Suprapubic skin (tissue), 4 donors: ENCODE data around the gene UFSP1. TPM values are rescaled to one million over a fixed set of nuclear protein-coding genes. Genes with fewer than 3 reads are reported as not detected.
"Not testable (repeated sequence)": the region's sequence is repeated elsewhere in the genome, so short reads cannot be mapped to it uniquely, and the experiment has no call there.

ENCODE experiments used
- DNase-seq, 2 donors: peaks; one replicate each; pipeline ENCODE4 v3.0.0-alpha.2; 2019; ENCODE audit warnings: low spot score in 2 of 2
- H3K27ac ChIP-seq: fragments of 200-600 bp; sonication (generic); one replicate; pipeline ENCODE4 v1.5.1; 2019
- H3K27me3 ChIP-seq: fragments of 200-600 bp; sonication (generic); one replicate; pipeline ENCODE4 v1.5.1; 2019
- H3K36me3 ChIP-seq: fragments of 200-600 bp; sonication (generic); one replicate; pipeline ENCODE4 v1.5.1; 2019
- H3K4me1 ChIP-seq: fragments of 200-600 bp; sonication (generic); one replicate; pipeline ENCODE4 v1.5.1; 2019
- H3K4me3 ChIP-seq: fragments of 200-600 bp; sonication (generic); one replicate; pipeline ENCODE4 v1.5.1; 2019; ENCODE audit warnings: mild to moderate bottlenecking
- H3K9me3 ChIP-seq: fragments of 200-600 bp; sonication (generic); one replicate; pipeline ENCODE4 v1.5.1; 2019
- CTCF ChIP-seq, 2 donors: fragments of 200-600 bp in 1 of 2; fragments of 450-650 bp in 1 of 2; sonication (generic) in 1 of 2; IDR thresholded peaks; one replicate each; pipeline ENCODE4 v1.5.1; 2016 to 2019; ENCODE audit warnings: antibody characterized with exemption in 2 of 2, mild to moderate bottlenecking in 1 of 2, moderate library complexity in 1 of 2
- EP300 ChIP-seq: sonication (generic); formaldehyde crosslinking; IDR thresholded peaks from one replicate; pipeline ENCODE4 v1.6.1; 2017; ENCODE audit warnings: antibody characterized with exemption
- POLR2A ChIP-seq, 2 donors: fragments of 450-650 bp; IDR thresholded peaks; one replicate each; pipeline ENCODE4 v1.6.1; 2017; ENCODE audit warnings: antibody characterized with exemption in 2 of 2, mild to moderate bottlenecking in 2 of 2, moderate library complexity in 2 of 2
- POLR2AphosphoS5 ChIP-seq, 3 donors: sonication (generic); formaldehyde crosslinking; IDR thresholded peaks; one replicate each; pipeline ENCODE4 v1.6.1; 2017; ENCODE audit warnings: antibody characterized with exemption in 3 of 3
- WGBS: methylation state at CpG from one replicate; pipeline ENCODE4 v1.1.5; 2018; 5-methylcytosine and 5-hydroxymethylcytosine counted together
- total RNA-seq, 4 donors: library from RNA; depleted of rRNA; stranded (reverse); fragments of >200 nt; gene quantifications; one replicate each; pipeline ENCODE4 v1.1.0, GENCODE V29; 2016

The UFSP1 gene
- total RNA-seq = 1 to 10 TPM; 1.1 to 2.3 (median 1.7) TPM

DNA sequence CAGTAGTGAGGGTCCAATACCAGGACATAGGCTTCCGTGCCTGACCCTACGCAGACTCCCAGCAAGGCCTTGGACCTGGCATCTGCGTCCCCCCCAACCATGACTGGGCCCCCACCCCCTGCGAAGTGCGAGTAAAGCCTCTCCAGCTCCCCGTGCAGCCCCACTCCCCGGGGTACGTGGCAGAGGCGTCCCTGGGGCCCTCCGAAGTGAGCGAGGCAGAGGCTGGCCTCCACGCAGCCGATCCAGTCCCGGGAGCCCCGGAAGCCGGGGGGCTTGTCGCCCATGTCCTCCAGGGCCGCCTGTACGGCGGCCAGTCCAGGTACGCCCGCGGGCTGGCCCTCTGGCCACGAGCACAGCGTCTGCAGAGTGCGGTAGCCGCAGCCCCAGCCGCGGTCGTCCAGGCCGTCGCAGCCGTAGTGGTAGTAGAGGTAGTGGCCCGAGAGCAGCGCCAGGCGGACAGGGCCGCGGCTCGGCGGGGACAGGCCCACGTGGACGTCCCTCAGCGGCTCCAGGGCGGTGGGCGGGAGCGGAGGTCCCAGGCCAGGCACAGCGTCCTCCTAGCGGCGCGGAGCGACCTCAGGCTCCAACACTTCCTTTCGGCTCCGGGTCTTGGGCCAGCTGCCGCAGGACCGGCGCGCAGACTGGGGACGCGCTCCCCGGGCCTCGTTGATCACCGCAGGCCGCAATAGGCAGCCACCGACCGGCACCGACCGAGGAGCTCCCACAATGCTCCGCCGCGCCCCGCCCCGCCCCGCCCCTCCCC lies at the start of gene UFSP1:
TSS of gene UFSP1 (minus strand) at position 728 of the 763 bp plus-strand sequence. CDS start at position 284, 444 bp downstream.
- Histone ChIP-seq H3K4me3 (peak within 1 kb of the TSS; percentile 67), H3K36me3 (peaks cover 44% of the 10 kb centered on the region), H3K9me3 (no peaks in the 10 kb centered on the region), H3K27me3 (no peaks in the 10 kb centered on the region), H3K4me1 (peaks cover 42% of the 10 kb centered on the region), H3K27ac (peak within 1 kb of the TSS; percentile 89)
- DNase-seq = peak in 1 of 2 donors; percentile 78
- TF ChIP-seq EP300 (no peak), POLR2A (IDR thresholded peaks at IDR 0.05) (no peak), POLR2AphosphoS5 (IDR thresholded peaks at IDR 0.05) (peak in 2 of 3 donors; percentile 8 to 61), CTCF (IDR thresholded peaks at IDR 0.05) (no peak)
- WGBS = 46% methylated on average over 3 of the region's 73 CpGs

DNA sequence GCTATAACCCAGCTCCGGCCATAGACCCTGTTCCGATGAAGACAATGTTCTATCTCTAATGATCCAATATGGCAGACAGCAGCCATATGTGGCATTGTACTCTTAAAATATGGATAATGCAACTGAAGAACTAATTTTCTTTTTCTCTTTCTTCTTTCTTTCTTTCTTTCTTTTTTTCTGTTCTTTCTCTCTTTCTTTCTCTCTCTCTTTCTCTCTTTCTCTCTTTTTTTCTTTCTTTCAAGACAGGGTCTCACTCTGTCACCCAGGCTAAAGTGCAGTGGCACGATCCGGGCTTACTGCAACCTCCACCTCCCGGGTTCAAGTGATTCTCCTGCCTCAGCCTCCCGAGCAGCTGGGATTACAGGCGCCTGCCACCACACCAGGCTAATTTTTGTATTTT lies 46.7 kb upstream of the UFSP1 start:
- H3K9me3 ChIP-seq, DNase-seq, H3K4me3 ChIP-seq, H3K27ac ChIP-seq, H3K27me3 ChIP-seq, H3K4me1 ChIP-seq, H3K36me3 ChIP-seq: not testable (repeated sequence)
- WGBS = 98% methylated on average over 7 of the region's 7 CpGs

DNA sequence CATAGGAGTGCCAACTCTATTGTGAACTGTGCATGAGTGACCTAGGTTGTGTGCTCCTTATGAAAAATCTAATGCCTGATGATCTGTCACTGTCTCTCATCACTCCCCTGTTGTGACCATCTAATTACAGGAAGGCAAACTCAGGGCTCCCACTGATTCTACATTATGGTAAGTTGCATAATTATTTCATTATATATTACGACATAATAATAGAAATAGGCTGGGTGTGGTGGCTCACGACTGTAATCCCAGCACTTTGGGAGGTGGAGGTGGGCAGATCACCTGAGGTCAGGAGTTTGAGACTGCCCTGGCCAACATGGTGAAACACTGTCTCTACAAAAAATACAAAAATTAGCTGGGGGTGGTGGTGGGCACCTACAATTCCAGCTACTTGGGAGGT lies 45.9 kb upstream of the UFSP1 start:
- not testable (repeated sequence) for H3K9me3 ChIP-seq, H3K27ac ChIP-seq, H3K4me1 ChIP-seq, H3K27me3 ChIP-seq, H3K36me3 ChIP-seq, H3K4me3 ChIP-seq, DNase-seq
- WGBS = 70% methylated on average over 2 of the region's 2 CpGs

DNA sequence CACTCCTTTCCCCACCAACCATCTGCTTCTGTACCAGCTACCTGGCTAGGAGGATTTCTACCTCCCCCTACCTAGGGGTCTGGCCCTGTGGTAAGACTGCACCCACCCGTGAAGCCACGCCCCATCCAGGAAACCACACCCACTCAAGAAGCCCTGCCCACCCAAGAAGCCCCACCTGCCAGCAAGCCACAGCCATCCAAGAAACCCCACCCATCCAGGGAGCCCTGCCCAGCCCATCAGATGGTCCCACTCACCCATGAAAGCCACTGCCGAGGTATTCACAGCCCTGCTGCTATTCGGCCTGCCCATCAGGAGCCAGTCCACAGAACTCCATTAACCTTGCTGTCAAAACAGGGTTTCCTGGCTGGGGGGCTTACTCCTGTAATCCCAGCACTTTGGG lies 44.2 kb upstream of the UFSP1 start:
- DNase-seq = no peak
- TF ChIP-seq CTCF (IDR thresholded peaks at IDR 0.05) (no peak), POLR2A (IDR thresholded peaks at IDR 0.05) (no peak), EP300 (no peak), POLR2AphosphoS5 (IDR thresholded peaks at IDR 0.05) (no peak)
- H3K4me1 ChIP-seq = no peaks in the 10 kb centered on the region
- no peaks in the 10 kb centered on the region for H3K36me3 ChIP-seq
- peaks cover 3% of the 10 kb centered on the region for H3K27me3 ChIP-seq
- WGBS = 55% methylated on average over 4 of the region's 4 CpGs
- no peak overlapping the region for H3K27ac ChIP-seq
- H3K9me3 ChIP-seq = no peaks in the 10 kb centered on the region
- H3K4me3 ChIP-seq = no peak overlapping the region

- 100% methylated on average over 1 of the region's 1 CpG for WGBS
- DNase-seq = no peak
- Histone ChIP-seq H3K36me3 (no peaks in the 10 kb centered on the region), H3K27ac (no peak overlapping the region), H3K4me1 (no peaks in the 10 kb centered on the region), H3K4me3 (no peak overlapping the region), H3K9me3 (no peaks in the 10 kb centered on the region), H3K27me3 (peaks cover 3% of the 10 kb centered on the region)
- no peak for TF ChIP-seq POLR2AphosphoS5 (IDR thresholded peaks at IDR 0.05)
- TF ChIP-seq POLR2A (IDR thresholded peaks at IDR 0.05) = no peak
- TF ChIP-seq CTCF (IDR thresholded peaks at IDR 0.05) = no peak
- no peak for TF ChIP-seq EP300
These were observed 40.3 kb upstream of the UFSP1 start for GRCh38 chr7:100929808-100930174.

- H3K36me3 ChIP-seq, H3K27me3 ChIP-seq, DNase-seq, H3K27ac ChIP-seq, H3K4me3 ChIP-seq, H3K9me3 ChIP-seq, H3K4me1 ChIP-seq: not testable (repeated sequence)
- WGBS = 57% methylated on average over 4 of the region's 4 CpGs
These were observed 34.1 kb upstream of the UFSP1 start for GRCh38 chr7:100923616-100924015.

DNA sequence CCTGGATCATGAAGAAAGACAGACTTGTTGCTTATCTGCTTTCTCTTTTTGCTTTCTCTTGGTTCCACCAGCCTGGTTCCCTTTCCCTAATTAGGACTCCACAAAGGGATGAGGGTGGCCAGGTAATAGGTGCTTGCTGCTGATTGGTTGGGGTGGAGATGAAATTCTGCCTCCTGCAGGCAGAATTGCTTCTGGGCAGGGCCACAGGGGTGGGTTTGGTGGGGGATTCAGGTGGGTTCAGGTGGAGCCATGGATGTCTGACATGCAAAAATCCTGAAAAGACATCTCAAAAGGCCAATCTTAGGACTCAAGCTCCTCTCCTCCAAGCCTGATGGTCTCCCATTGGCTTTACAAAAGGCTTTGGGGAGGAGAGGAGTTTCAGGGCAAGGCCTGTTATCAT lies 31.5 kb upstream of the UFSP1 start:
- Histone ChIP-seq H3K9me3 (no peaks in the 10 kb centered on the region), H3K4me3 (no peak overlapping the region), H3K36me3 (no peaks in the 10 kb centered on the region), H3K27ac (no peak overlapping the region), H3K27me3 (no peaks in the 10 kb centered on the region), H3K4me1 (no peaks in the 10 kb centered on the region)
- TF ChIP-seq POLR2A (IDR thresholded peaks at IDR 0.05) = no peak
- no peak for TF ChIP-seq POLR2AphosphoS5 (IDR thresholded peaks at IDR 0.05)
- TF ChIP-seq CTCF (IDR thresholded peaks at IDR 0.05) = no peak
- TF ChIP-seq EP300 = no peak
- DNase-seq = no peak

DNA sequence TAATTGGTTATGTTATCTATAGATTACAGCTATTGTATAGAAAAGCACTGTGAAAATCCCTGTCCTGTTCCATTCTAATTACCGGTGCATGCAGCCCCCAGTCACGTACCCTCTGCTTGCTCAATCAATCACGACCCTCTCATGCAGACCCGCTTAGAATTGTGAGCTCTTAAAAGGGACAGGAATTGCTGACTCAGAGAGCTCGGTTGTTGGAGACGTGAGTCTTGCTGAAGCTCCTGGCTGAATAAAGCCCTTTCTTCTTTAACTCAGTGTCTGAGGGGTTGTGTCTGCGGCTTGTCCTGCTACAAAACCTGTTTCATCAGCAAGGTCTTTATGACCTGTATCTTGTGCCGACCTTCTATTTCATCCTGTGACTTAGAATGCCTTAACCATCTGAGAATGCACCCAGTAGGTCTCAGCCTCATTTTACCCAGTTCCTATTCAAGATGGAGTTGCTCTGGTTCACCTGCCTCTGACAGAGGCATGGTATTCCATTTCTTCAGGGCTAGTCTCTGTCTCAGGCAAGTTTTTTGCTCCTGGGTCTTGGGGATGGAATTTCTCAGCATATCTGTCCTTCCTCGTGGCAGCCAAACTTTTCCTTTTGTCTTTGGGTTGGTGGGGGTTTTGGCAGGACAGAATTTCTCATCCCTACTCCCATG lies 30.4 kb upstream of the UFSP1 start:
- not testable (repeated sequence) for H3K9me3 ChIP-seq, H3K27me3 ChIP-seq, H3K4me3 ChIP-seq, H3K4me1 ChIP-seq, H3K27ac ChIP-seq, H3K36me3 ChIP-seq, DNase-seq
- 75% methylated on average over 9 of the region's 9 CpGs for WGBS

DNA sequence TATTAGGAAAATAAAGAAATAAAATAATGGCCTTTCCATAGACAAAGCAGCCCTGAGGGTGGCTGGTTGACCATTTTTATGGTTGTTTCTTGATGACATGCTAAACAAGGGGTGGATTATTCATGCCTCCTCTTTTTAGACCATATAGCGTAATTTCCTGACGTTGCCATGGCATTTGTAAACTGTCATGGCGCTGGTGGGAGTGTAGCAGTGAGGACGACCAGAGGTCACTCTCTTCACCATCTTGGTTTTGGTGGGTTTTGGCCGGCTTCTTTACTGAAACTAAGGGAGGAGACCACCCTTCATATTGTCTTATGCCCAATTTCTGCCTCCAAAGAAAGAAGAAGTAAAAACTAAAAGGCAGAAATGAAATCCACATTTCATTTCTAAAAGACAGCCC lies 29.8 kb upstream of the UFSP1 start:
- 85% methylated on average over 5 of the region's 5 CpGs for WGBS
- H3K4me3 ChIP-seq, H3K27ac ChIP-seq, H3K9me3 ChIP-seq, H3K4me1 ChIP-seq, DNase-seq, H3K27me3 ChIP-seq, H3K36me3 ChIP-seq: not testable (repeated sequence)
